DOHH2 (cell line): ENCODE data around the gene ZNF862.

Experiments used
- CTCF ChIP-seq: fragments of 200-600 bp; sonication (generic); IDR thresholded peaks from one replicate; pipeline ENCODE4 v1.5.1; 2014; ENCODE audit warnings: antibody characterized with exemption, mild to moderate bottlenecking, low read depth, low read length; ENCODE audit not compliant: poor library complexity, severe bottlenecking
- EZH2phosphoT487 ChIP-seq: fragments of 200-600 bp; sonication (generic); IDR thresholded peaks from 2 replicates; pipeline ENCODE4 v1.6.1; 2017; ENCODE audit warnings: borderline replicate concordance, mild to moderate bottlenecking, antibody characterized with exemption, low read length, moderate library complexity, mixed read lengths

- TF ChIP-seq CTCF: no peak
- no peak for TF ChIP-seq EZH2phosphoT487
Measured at GRCh38 chr7:149870274-149870673, 32.1 kb downstream of the ZNF862 start.
